HUES64 (cell line): ENCODE data around the gene UCK2.

Experiments
- H3K27ac ChIP-seq: 2 replicates; pipeline ENCODE4 v1.7.0; 2013; ENCODE audit warnings: low read depth, low read length, inconsistent platforms
- H3K27me3 ChIP-seq: 2 replicates; pipeline ENCODE4 v1.6.1; 2013; ENCODE audit warnings: mild to moderate bottlenecking, low read length; ENCODE audit not compliant: insufficient read depth
- H3K36me3 ChIP-seq: 2 replicates; pipeline ENCODE4 v1.6.1; 2013; ENCODE audit warnings: mild to moderate bottlenecking, low read length; ENCODE audit not compliant: insufficient read depth
- H3K4me1 ChIP-seq: 2 replicates; pipeline ENCODE4 v1.6.1; 2013; ENCODE audit warnings: mild to moderate bottlenecking, low read length, moderate library complexity; ENCODE audit not compliant: insufficient read depth
- H3K4me3 ChIP-seq: 2 replicates; pipeline ENCODE4 v1.5.1; 2013; ENCODE audit warnings: mild to moderate bottlenecking, low read length, moderate library complexity
- H3K9ac ChIP-seq: 2 replicates; pipeline ENCODE4 v1.6.1; 2013; ENCODE audit warnings: mild to moderate bottlenecking, low read depth, low read length
- H3K9me3 ChIP-seq: 2 replicates; pipeline ENCODE4 v1.6.1; 2013; ENCODE audit warnings: low read depth, low read length; ENCODE audit not compliant: insufficient read depth
- WGBS: fragments of 150-250, 120-280 bp; methylation state at CpG from one replicate; pipeline ENCODE4 v1.1.7; 2013; ENCODE audit warnings: missing lambda C conversion rate; 5-methylcytosine and 5-hydroxymethylcytosine counted together

UCK2 gene

GRCh38 chr1:165834229-165834628 is 6.8 kb downstream of the UCK2 start:
- H3K27me3 ChIP-seq = no peaks in the 10 kb centered on the region
- WGBS = 57% methylated on average over 1 of the region's 1 CpG
- peaks cover 44% of the 10 kb centered on the region for H3K4me1 ChIP-seq
- no peaks in the 10 kb centered on the region; the same call in 1 of the 2 replicates for H3K36me3 ChIP-seq
- no peak overlapping the region for H3K27ac ChIP-seq
- H3K9me3 ChIP-seq = no peaks in the 10 kb centered on the region
- H3K4me3 ChIP-seq = no peak overlapping the region
- H3K9ac ChIP-seq = no peak overlapping the region

GRCh38 chr1:165834881-165835280 is 7.5 kb downstream of the UCK2 start:
- WGBS = 88% methylated on average over 2 of the region's 3 CpGs
- peaks cover 40% of the 10 kb centered on the region for H3K4me1 ChIP-seq

GRCh38 chr1:165836664-165837482 is 9.5 kb downstream of the UCK2 start:
- Histone ChIP-seq H3K27me3 (no peaks in the 10 kb centered on the region), H3K36me3 (no peaks in the 10 kb centered on the region; the same call in 1 of the 2 replicates), H3K9me3 (no peaks in the 10 kb centered on the region), H3K4me1 (peaks cover 47% of the 10 kb centered on the region), H3K9ac (0 out of 2 replicates have a peak overlapping the region, but pooled peaks have one; percentile 14), H3K4me3 (no peak overlapping the region), H3K27ac (no peak overlapping the region)
- 79% methylated on average over 6 of the region's 6 CpGs for WGBS

More at GRCh38 chr1:165834881-165835280, 7.5 kb downstream of the UCK2 start:
- no peak overlapping the region for H3K4me3 ChIP-seq
- no peaks in the 10 kb centered on the region for H3K27me3 ChIP-seq
- H3K9me3 ChIP-seq = no peaks in the 10 kb centered on the region
- no peaks in the 10 kb centered on the region; the same call in 1 of the 2 replicates for H3K36me3 ChIP-seq
- no peak overlapping the region for H3K27ac ChIP-seq
- H3K9ac ChIP-seq = no peak overlapping the region

GRCh38 chr1:165837838-165838364 is 10.5 kb downstream of the UCK2 start:
- H3K27me3 ChIP-seq = no peaks in the 10 kb centered on the region
- no peak overlapping the region for H3K9ac ChIP-seq
- H3K36me3 ChIP-seq = no peaks in the 10 kb centered on the region; the same call in 1 of the 2 replicates
- no peak overlapping the region for H3K27ac ChIP-seq
- H3K4me3 ChIP-seq = no peak overlapping the region
- WGBS = 93% methylated on average over 6 of the region's 6 CpGs
- H3K9me3 ChIP-seq = no peaks in the 10 kb centered on the region
- peaks cover 53% of the 10 kb centered on the region for H3K4me1 ChIP-seq

GRCh38 chr1:165840423-165840822 is 13.0 kb downstream of the UCK2 start:
- Histone ChIP-seq H3K27me3 (no peaks in the 10 kb centered on the region), H3K27ac (no peak overlapping the region), H3K9me3 (no peaks in the 10 kb centered on the region), H3K9ac (no peak overlapping the region), H3K4me1 (peaks cover 53% of the 10 kb centered on the region), H3K36me3 (no peaks in the 10 kb centered on the region; the same call in 1 of the 2 replicates), H3K4me3 (no peak overlapping the region)
- WGBS = 91% methylated on average over 4 of the region's 4 CpGs

GRCh38 chr1:165841582-165842017 is 14.2 kb downstream of the UCK2 start:
- WGBS = 51% methylated on average over 3 of the region's 3 CpGs
- no peaks in the 10 kb centered on the region for H3K9me3 ChIP-seq
- peaks cover 46% of the 10 kb centered on the region for H3K4me1 ChIP-seq
- no peak overlapping the region for H3K9ac ChIP-seq
- H3K4me3 ChIP-seq = no peak overlapping the region
- no peak overlapping the region for H3K27ac ChIP-seq
- H3K27me3 ChIP-seq = no peaks in the 10 kb centered on the region
- H3K36me3 ChIP-seq = no peaks in the 10 kb centered on the region; the same call in 1 of the 2 replicates

GRCh38 chr1:165842023-165842670 is 14.7 kb downstream of the UCK2 start:
- Histone ChIP-seq H3K4me3 (no peak overlapping the region), H3K9ac (no peak overlapping the region), H3K4me1 (peaks cover 40% of the 10 kb centered on the region), H3K27me3 (no peaks in the 10 kb centered on the region), H3K36me3 (no peaks in the 10 kb centered on the region; the same call in 1 of the 2 replicates), H3K27ac (no peak overlapping the region), H3K9me3 (no peaks in the 10 kb centered on the region)
- WGBS = 54% methylated on average over 2 of the region's 2 CpGs

- H3K27ac ChIP-seq = no peak overlapping the region
- H3K9me3 ChIP-seq = no peaks in the 10 kb centered on the region
- H3K9ac ChIP-seq = no peak overlapping the region
- WGBS = 57% methylated on average over 5 of the region's 5 CpGs
- H3K27me3 ChIP-seq = no peaks in the 10 kb centered on the region
- H3K4me1 ChIP-seq = peaks cover 36% of the 10 kb centered on the region
- no peaks in the 10 kb centered on the region for H3K36me3 ChIP-seq
- H3K4me3 ChIP-seq = no peak overlapping the region
Observed at GRCh38 chr1:165842671-165843129, 15.3 kb downstream of the UCK2 start.

- H3K36me3 ChIP-seq = peaks cover 3% of the 10 kb centered on the region; the same call in 1 of the 2 replicates
- no peak overlapping the region for H3K9ac ChIP-seq
- H3K4me3 ChIP-seq = no peak overlapping the region
- H3K4me1 ChIP-seq = peaks cover 31% of the 10 kb centered on the region
- no peak overlapping the region for H3K27ac ChIP-seq
- no peaks in the 10 kb centered on the region for H3K9me3 ChIP-seq
- H3K27me3 ChIP-seq = no peaks in the 10 kb centered on the region
- 61% methylated on average over 1 of the region's 1 CpG for WGBS
Observed at GRCh38 chr1:165843304-165843703, 15.9 kb downstream of the UCK2 start.

GRCh38 chr1:165844114-165844798 is 16.8 kb downstream of the UCK2 start:
- 77% methylated on average over 11 of the region's 11 CpGs for WGBS
- peaks cover 28% of the 10 kb centered on the region for H3K4me1 ChIP-seq
- no peaks in the 10 kb centered on the region for H3K27me3 ChIP-seq
- no peaks in the 10 kb centered on the region for H3K9me3 ChIP-seq
- H3K27ac ChIP-seq = no peak overlapping the region
- no peak overlapping the region for H3K4me3 ChIP-seq
- peaks cover 3% of the 10 kb centered on the region; the same call in 1 of the 2 replicates for H3K36me3 ChIP-seq
- no peak overlapping the region for H3K9ac ChIP-seq
